ENCODE data around the gene MYRIP.
A peak's percentile ranks its signal among the peaks of the same experiment; 100 is the strongest.

MYRIP gene

GRCh38 chr3:40190056-40190455 lies 380.6 kb downstream of the MYRIP start:
- DNase-seq (ENCODE audit: low spot score): no peak

DNA sequence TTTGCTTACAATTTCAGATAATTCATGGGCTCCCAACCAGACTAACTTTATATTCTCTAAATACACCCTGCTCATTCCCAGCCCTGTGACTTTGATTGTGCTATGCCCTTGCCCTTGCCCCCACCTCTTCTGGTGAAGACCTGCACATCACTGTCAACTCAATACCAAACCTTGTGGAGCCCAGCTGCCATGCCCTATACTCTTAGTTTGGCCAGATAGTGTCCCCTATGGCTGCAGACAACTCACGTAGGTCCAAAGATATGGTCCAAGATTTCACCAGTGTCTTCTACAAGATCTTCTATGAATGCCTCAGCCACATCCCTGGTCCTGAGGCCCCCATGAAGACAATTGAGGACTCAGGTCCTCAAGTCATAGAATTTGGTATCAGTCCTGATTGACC lies 381.8 kb downstream of the MYRIP start:
- DNase-seq (ENCODE audit: low spot score): no peak

DNA sequence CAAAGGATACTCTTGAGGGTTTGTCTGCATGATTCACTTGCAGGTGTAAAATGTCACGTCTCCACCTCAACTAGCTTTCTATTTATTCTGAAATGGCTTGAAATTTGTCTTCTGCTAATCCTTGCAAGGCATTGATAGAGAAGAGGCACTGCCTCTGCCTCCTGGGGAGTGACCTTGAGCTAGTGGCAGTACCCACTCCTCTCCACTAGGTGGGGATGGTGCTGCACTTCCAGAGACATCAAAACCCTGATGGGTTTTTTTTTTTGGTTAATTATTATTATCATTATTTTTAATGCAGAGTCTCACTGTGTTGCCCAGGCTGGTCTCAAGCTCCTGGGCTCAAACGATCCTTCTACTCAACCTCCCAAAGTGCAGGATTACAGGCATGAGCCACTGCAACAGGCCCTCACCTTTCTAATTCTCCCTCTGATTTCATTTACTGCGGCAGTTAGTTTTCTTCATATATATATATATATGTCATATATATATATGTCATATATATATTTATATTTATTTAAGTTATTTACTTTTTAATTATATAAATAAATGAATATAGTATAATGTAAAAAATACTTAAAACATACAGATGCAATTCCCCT lies 382.5 kb downstream of the MYRIP start:
- peak; percentile 62 for DNase-seq (ENCODE audit: low spot score)

DNA sequence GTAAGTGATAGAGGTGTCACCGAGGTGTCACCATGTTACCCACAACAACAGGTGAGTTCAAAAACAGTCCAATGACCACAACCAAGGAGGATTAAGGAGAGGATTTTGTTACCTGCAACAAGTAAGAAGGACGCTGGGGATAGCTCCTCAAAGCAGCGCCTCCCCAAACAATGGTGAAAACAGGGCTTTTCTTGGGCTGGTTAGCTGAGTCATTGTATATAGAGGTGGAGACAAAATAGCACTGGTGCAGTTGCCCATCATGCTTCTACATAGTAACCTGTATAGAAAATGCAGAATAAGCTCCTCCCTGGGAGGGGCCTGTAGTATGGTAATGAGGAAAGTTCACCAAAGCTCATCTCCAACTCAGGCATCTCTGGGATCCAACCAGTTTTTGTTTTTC lies 383.2 kb downstream of the MYRIP start:
- no peak for DNase-seq (ENCODE audit: low spot score)

GRCh38 chr3:40196966-40197365 lies 387.6 kb downstream of the MYRIP start:
- no peak for DNase-seq (ENCODE audit: low spot score)

- DNase-seq (ENCODE audit: low spot score): no peak
Measured at GRCh38 chr3:40200692-40201316, 391.4 kb downstream of the MYRIP start.

GRCh38 chr3:40201770-40202169 lies 392.4 kb downstream of the MYRIP start:
- DNase-seq (ENCODE audit: low spot score): no peak

DNA sequence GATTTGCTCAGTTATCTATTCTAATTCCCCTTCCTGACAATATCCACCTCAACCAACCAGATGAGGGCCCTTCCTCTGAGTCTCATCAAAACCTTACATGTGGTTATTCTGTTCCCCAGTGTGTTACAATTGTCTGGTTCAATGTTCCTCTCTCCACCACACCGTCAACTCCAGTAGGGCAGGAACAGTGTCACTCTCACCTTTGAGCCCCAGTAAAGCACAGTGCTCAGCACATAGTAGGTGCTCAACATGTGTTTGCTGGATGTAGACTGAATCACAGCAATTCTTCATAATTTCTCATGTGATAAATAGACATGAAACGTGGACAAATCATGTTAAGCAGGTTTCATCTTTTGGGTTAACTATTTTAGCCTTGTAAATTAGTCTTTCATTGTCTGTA lies 397.1 kb downstream of the MYRIP start:
- no peak for DNase-seq (ENCODE audit: low spot score)

DNA sequence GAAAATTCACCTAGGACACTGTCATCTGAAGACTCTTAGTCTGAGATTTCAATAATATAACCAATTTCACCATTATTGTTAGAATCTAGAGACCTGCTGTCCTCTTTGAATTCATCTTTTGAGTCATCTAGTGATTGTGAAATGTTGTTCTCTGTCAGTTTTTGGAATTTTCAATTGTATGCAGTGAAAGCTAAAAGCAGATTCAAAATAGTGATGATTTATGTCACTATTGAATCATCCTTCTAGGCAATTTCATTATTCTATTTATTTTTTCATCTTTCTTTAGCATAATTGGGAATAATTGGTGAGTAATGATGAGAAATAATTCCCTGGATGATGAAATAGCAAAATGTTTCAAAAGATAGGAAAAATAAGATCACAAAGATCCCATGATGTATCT lies 398.4 kb downstream of the MYRIP start:
- no peak for DNase-seq (ENCODE audit: low spot score)

DNA sequence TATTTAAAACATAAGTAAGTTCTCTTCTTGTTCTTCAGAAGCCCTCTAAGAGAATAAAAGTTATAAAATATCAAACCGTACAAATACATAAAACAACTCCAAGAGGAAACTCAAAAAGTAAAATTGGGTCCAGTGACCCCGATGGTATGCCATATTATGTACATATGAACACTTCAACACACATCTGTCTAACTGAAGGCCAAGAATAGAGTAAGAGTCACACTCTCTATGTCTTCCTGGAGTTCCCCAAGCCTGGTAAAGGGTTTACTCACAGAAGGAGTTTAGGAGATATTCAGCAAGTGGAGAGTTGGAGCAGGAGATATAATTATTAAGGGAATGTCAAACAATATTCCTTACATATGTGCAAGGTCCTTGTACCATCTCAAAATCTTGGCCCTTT lies 398.8 kb downstream of the MYRIP start:
- DNase-seq (ENCODE audit: low spot score): no peak

DNA sequence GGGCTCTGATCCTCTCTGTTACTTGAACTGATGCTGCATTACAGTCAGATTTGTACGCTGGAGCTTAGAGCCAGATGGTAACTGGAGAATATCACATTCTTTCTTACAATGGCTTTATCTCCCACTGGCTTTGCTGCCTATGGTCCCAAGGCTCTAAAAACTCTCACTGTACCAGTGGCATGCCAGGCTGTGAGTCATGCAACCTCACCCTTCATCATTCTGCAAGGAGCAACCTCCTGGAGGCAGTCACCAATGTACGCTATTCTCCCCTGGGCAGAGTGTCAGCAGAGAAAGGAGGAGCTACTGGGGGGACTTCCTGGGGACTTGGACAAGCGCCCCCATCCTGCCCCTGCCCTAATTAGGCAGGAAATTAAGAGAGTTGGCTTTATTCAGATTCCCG lies 402.2 kb downstream of the MYRIP start:
- DNase-seq (ENCODE audit: low spot score): no peak

GRCh38 chr3:40213556-40213955 lies 404.1 kb downstream of the MYRIP start:
- no peak for DNase-seq (ENCODE audit: low spot score)

GRCh38 chr3:40215015-40215414 lies 405.6 kb downstream of the MYRIP start:
- DNase-seq (ENCODE audit: low spot score): no peak

DNA sequence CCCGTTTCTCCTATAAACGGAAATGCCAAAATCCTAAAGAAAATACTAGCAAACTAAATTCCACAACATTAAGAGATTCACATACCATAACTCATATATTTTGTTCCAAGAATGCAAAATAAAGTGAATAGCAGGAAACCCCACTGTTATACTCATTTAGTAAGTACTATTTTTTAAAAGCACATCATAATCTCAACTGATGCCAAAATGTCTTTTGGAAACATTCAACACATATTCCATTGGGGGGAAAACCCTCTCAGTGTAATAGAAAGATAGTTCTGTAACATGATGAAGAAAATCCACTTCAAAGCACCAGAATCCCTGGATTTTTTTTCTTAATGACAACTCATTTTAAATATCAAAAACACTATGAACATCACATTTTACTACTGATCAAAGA lies 407.1 kb downstream of the MYRIP start:
- no peak for DNase-seq (ENCODE audit: low spot score)

GRCh38 chr3:40223856-40224255 lies 414.4 kb downstream of the MYRIP start:
- DNase-seq (ENCODE audit: low spot score): no peak

DNA sequence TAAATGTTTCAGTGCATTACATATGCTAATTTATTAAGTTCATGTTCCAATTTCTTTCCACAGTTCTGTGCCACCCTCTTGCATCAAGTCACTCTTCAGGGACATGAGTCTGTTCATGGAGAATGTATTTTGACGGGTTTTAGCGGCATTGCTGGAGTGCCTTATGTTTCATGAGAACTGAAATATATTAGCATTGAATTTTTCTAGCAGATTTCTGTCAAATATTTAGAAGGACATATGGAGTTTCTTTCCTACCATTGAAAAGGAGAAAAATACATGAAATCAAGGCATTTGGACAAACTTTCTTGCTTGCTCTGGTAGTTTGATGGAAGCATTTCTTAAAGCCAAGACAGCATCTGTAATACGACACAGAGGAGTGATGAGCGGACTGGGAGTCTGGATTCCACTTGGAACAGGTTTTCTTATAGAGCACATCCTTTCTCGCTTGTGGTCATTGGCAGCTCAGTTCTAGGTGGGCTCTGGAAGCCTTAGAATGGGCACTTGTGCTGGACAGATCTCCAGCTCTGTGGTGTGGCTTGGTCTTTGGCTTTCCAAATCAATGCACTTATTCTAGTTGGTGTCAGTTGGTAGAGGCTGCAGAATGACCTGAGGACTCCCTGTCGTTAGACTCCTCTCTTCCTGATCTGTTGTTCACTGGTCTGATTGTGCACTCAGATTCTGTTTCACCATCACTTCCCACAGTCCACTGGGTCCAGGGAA lies 415.5 kb downstream of the MYRIP start:
- DNase-seq (ENCODE audit: low spot score): no peak

DNA sequence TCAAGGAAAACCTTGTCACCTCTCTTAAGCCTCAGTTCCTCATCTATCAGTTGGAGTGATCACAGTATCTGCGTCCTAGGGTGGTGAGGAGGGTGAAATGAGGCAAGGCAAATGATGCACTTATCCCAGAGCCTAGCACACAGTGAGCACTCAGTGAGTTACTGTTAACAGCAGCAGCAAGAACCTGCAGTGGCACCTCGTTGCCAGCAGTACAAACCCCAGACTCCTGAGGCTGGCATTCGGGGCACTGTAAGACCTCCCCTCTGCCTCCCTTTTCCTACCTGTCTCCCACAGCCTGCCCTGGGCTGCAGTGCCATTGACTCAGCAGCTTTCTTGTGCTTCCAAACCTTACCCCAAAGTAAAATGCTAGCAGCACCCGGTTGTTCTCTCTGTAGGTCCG lies 417.2 kb downstream of the MYRIP start:
- DNase-seq (ENCODE audit: low spot score): no peak

DNA sequence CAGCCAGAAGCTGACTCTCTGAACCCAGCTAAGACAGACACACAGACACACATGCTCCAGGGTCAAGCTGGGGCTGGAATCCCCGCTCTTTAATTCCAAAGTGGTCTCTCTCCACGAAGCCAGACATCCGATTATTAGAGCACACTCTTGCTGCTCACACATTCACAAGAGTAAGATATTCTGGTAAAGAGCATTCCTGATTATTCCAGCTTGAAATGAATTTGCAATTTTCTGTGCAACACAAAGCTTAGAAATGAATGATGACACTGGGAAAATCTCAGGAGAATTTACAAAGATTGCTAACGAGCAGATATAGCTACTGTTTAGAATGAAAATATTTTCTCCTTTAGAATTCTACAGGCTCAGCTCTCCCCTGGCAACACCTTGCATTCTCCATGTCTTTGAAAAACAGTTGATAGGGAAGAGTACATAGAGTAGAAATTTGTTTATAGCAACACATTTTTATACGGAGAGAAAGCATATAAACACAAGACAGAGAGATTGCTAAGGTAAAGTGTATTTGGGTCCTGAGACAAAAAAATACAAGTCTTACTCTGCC lies 419.5 kb downstream of the MYRIP start:
- no peak for DNase-seq (ENCODE audit: low spot score)

GRCh38 chr3:40229386-40229785 lies 420.0 kb downstream of the MYRIP start:
- no peak for DNase-seq (ENCODE audit: low spot score)

DNA sequence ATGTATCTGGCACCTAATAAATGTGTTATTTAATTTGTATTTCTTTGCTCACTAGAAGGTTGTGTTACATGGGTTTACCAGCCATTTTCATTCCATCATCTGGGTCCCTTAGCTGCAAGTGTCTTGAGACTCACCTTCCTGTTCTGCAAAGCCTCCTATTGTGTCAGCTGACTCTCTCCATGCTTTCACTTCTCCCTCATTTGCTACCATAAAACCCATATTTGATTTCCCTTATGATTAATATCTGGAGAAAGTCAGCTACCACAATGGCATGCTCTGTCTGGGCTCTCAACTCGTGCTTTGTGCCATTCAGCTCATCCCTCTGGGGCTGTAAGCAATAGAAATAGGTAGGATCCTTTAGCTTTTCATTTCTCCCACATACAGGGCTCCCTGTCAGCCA lies 420.6 kb downstream of the MYRIP start:
- no peak for DNase-seq (ENCODE audit: low spot score)

DNA sequence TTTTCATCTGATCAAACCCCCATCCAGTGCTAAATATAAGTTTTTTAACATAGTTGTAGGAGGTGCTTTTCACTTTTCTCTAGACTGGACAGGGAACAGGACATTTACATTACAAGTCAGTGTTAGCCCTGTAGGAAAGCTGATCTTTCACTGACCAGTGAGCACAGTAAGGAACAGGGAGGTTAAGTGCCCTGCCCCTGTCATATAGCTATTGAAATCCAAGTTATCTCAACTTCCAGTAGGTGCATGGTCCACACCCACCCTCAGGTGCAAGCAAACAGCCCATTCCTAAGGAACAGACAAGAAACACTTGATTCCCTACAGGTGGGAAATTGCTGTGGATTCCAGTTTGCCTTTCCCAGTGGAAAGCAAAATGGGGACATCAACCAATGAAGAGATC lies 421.0 kb downstream of the MYRIP start:
- DNase-seq (ENCODE audit: low spot score): no peak

DNA sequence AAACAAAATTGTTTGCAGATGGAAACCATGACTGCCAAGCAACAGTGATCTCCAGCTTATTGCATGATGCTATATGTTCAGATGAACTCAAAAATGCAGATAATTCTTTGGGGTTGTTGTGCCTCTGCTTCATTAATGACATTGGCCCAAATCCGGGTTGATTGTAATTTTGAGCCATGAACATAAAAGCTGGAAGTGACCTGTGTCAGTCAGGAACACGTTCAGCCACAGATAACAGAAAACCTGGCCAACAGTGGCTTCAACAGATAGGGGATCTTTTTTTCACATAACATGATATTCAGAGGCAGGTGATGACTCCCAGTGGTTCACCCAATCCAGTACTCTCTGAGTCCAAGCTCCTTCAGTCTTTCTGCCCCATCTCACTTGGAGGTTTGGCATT lies 423.2 kb downstream of the MYRIP start:
- DNase-seq (ENCODE audit: low spot score): no peak

GRCh38 chr3:40237159-40237558 lies 427.8 kb downstream of the MYRIP start:
- no peak for DNase-seq (ENCODE audit: low spot score)

Data from CD4-positive, alpha-beta T cell treated with Interleukin-2 at 100 ng/mL for 4 hours (primary cell).